LNCAP (cell line): ENCODE data around the gene CLMP.

Source experiments
- TF ChIP-seq, protein P1 (sequence below): fragments of 450-650 bp; IDR thresholded peaks from 2 replicates; pipeline ENCODE4 v1.5.1; 2017; ENCODE audit warnings: mild to moderate bottlenecking

Gene CLMP

DNA sequence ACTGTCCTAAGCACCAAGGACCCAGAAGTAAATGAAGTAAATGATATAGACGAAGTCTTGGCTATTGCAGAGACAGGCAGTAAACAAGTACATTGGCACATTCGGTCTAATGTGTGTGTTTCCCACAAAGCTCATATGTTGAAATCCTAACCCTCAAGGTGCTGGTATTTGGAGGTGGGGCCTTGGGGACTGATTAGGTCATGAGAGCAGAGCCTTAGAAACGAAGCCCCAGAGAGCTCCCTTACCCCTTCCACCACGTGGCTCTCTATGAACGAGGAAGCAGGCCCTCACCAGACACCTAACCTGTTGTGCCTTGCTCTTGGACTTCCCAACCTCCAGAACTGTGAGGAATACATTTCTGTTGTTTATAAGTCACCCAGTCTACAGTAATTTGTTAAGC is 14.9 kb downstream of the CLMP start:
- TF ChIP-seq, protein P1, sequence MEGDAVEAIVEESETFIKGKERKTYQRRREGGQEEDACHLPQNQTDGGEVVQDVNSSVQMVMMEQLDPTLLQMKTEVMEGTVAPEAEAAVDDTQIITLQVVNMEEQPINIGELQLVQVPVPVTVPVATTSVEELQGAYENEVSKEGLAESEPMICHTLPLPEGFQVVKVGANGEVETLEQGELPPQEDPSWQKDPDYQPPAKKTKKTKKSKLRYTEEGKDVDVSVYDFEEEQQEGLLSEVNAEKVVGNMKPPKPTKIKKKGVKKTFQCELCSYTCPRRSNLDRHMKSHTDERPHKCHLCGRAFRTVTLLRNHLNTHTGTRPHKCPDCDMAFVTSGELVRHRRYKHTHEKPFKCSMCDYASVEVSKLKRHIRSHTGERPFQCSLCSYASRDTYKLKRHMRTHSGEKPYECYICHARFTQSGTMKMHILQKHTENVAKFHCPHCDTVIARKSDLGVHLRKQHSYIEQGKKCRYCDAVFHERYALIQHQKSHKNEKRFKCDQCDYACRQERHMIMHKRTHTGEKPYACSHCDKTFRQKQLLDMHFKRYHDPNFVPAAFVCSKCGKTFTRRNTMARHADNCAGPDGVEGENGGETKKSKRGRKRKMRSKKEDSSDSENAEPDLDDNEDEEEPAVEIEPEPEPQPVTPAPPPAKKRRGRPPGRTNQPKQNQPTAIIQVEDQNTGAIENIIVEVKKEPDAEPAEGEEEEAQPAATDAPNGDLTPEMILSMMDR, result no peak

DNA sequence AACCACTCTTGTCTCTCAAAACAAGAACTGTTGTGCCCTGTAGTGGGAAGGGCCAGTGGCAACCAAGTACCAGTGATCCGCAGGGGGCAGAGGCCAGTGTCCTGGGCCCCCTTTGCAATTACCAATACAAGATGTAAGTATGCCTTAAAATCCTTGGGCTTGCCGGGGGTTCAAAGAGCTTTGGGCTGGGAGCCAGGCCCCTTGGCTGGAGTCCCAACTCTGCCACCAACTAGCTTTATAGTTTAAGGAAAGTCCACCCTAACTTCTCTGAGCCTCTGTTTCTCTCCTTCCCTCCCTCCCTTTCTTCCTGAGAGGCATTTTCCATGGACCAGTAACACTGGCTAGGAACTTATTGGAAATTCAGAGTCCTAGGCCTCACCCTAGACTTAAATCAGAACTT is 15.5 kb downstream of the CLMP start:
- TF ChIP-seq, protein P1, result no peak

DNA sequence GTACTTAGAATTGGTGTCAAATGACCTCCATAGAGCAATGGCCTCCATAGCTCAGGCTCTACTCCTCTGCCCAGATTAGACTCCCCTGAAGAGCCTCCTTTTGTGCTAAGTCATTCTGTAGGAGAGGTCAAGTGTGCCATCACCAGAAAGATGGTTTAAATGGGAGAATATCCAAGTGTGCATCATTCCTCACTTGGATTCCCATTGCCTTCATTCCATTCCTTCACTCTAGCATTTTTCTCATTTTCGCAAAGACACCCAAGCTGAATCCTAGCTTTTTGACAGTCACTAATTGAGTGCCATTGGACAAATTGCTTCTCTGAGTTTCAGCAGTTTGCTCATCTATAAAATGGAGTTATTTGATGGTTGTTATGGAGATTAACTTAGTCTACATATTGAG is 16.9 kb downstream of the CLMP start:
- TF ChIP-seq, protein P1, result no peak

DNA sequence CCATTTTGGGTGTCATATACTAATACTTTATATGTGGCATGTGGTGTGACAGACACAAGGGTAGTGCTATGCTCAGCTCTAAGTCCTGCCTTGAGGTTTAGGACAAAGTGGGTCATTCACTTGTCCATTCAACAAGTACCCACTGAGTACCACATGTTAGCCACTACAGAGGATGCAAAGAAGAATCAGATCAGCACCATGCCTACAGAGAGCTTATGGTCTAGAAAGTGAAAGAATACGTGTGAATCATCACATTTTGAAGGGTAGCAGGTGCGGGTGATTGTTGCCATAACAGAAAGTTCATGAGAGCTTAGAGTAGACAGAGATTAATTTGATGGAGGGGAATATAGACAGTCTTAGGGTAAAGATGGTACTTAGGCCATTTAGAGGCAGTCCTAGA is 18.3 kb downstream of the CLMP start:
- TF ChIP-seq, protein P1, result no peak

DNA sequence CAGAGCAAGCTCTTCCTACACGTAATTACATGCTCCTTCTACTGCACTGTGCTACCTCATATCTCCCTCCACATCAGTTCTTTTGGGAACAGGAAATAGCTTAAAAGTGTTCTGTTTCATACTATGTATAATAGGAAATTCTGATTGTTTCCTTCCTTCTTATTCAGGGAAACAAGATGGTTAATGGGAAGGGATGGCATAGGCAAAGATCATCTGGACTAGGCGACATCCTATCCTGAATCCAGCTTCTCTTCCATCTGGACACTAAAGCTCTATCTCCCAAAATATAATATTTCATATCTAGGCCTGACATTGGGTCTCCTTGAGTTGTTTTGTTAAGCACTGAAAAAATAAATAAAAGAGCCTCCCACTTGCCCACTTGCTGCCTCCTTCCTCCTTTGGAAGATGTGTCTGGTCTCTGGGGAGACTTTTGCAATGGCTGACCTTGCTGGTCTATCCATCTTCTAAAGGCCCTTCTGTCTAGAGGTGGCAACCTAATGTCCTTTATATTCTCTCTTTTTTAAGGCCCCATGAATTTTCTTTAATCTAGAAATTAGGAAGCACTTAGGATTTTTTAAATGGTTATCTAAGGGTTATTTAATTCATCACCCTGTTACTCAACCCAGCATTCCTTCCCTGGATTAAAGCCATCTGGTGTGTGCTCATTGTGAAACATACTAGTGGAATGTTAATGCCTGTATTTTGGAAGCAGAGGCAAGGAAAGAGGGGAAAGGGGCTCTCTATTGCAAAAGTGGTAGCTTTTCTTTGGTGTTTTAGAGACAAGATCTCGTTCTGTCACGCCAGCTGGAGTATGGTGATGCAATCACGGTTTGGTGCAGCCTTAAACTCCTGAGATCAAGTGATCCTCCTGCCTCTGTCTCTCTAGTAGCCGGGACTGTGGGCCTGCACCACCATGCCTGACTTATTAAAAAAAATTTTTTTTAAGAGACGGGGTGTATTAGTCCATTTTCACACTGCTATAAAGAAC is 20.6 kb downstream of the CLMP start:
- TF ChIP-seq, protein P1, result no peak

DNA sequence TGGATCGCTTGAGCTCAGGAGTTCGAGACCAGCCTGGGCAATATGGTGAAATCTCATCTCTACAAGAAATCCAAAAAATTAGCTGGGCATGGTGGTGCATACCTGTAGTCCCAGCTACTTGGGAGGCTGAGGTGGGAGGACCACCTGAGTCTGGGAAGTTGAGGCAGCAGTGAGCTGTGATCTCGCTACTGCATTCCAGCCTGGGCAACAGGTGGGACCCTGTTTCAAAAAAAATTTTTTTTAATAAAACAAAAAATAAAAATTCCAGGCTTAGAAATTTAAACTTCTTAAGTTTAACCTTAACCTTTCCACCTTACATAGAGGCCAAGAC is 21.2 kb downstream of the CLMP start:
- TF ChIP-seq, protein P1, result no peak

DNA sequence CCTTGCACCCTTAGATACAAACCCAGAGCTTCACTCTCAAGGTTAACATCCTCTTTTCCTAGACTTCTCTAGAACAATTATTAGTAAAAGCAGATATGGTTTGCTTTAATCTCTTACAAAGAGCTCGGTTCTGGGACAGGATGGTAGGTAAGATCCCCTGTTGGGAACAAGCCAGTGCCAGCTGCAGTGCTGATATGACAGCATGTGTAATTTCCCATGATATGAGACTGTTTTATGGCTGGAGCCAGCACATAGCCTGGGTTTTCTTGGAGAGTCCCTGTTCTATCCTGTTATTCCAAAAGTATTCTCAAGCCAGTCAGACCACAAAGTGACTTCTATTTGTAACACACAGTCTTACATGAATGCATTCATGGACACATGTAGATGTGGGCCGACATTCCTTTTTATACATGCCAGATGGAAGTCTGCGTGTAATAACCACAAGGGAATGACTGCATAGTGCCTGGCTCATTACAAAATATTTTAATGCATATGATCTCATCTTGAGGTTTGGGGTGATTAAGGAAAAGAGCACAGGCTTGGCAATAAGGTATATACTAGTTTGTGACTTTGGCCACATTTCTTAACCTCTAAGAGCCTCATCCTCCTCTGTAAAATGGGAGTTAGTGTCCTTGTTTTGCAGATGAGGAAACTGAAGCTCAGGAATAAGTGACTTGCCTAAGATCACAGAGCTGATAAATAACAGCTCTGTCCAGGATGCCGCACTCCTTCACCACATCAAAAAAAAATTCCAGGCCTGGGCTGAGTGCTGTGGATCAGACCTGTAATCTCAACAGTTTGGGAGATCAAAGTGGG is 21.8 kb downstream of the CLMP start:
- TF ChIP-seq, protein P1, result no peak
